Measurements from ENCODE around the gene HBQ1.
"Not testable (repeated sequence)": the region's sequence is repeated elsewhere in the genome, so short reads cannot be mapped to it uniquely, and the experiment has no call there.

The HBQ1 gene

DNA sequence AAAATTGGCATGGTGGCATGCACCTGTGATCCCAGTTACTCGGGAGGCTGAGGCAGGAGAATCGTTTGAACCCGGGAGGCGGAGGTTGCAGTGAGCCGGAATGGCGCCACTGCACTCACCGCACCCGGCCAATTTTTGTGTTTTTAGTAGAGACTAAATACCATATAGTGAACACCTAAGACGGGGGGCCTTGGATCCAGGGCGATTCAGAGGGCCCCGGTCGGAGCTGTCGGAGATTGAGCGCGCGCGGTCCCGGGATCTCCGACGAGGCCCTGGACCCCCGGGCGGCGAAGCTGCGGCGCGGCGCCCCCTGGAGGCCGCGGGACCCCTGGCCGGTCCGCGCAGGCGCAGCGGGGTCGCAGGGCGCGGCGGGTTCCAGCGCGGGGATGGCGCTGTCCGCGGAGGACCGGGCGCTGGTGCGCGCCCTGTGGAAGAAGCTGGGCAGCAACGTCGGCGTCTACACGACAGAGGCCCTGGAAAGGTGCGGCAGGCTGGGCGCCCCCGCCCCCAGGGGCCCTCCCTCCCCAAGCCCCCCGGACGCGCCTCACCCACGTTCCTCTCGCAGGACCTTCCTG lies at the start of gene HBQ1:
Gene HBQ1 (plus strand): TSS at position 359 of the 575 bp plus-strand sequence. CDS start 28 bp downstream, at position 387.
- no peak for DNase-seq

DNA sequence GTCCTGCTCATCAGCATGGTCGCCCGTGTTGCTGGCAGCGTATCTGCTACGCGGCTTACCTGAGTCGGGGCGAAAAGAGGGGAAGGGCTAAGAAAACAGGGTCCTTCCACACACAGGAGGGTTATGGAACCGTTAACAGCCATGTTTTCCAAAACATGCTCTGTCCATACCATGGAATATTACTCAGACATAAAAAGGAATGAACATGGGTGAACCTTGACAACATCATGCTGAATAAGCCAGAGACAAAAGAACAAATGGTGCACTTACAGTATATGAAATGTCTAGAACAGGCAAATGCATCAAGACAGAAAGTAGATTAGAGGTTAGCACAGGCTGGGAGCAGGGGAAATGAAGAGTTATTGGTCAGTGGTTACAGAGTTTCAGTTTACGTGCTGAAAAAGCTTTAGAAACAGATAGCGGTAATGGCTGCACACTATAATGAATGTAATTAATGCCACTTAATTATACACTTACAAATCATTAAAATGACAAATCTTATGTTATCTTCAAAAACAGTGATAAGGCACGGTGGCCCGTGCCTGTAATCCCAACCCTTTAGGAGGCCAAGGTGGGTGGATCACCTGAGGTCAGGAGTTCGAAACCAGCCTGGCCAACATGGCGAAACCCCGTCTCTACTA lies 49.6 kb upstream of the HBQ1 start:
- DNase-seq: no peak

DNA sequence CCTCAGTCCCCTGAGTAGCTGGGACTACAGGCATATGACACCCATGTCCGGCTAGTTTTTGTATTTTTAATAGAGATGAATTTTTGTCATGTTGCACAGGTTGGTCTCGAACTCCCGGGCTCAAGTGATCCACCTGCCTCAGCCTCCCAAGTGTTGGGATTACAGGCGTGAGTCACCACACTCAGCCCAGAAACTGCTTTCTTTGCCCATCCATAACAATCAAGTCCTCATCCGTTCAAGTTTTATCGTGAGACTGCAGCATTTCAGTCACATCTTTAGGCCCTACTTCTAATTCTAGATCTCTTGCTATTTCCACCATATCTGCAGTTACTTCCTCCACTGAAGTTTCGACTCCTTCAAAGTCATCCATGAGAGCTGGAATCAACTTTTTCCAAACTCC lies 48.1 kb upstream of the HBQ1 start:
- no peak for DNase-seq

DNA sequence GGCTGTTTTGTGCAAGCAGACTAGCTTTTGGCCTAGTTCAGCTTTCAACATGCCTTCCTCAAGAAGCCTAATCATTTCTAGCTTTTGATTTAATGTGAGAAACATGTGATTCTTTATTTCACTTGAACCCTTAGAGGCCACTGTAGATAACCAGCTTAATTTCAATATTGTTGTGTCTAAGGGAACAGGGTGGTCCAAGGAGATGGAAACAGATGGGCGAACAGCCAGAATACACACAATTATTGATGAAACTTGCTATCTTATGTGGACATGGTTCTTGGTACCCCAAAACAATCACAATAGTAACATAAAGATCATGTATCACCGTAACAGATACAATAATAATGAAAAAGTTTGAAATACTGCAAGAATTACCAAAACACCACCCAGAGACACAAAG lies 46.5 kb upstream of the HBQ1 start:
- no peak for DNase-seq

DNA sequence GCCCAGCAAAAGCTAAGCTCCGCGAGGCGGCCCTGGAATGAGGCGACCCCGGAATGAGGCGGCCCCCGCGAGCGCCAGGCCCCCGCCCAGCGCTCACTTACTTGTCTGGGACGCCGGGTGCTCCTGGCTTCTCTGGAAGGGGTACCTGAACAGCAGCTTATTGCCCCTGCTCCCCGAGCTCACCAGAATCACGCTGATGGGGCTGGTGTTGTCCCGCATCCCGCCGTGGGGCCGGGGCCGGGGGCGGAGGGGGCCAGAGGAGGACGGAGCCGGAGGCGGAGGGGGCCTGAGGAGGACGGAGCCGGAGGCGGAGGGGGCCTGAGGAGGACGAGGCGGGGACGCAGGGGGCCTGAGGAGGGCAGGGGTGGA lies 42.2 kb upstream of the HBQ1 start:
- DNase-seq: no peak

DNA sequence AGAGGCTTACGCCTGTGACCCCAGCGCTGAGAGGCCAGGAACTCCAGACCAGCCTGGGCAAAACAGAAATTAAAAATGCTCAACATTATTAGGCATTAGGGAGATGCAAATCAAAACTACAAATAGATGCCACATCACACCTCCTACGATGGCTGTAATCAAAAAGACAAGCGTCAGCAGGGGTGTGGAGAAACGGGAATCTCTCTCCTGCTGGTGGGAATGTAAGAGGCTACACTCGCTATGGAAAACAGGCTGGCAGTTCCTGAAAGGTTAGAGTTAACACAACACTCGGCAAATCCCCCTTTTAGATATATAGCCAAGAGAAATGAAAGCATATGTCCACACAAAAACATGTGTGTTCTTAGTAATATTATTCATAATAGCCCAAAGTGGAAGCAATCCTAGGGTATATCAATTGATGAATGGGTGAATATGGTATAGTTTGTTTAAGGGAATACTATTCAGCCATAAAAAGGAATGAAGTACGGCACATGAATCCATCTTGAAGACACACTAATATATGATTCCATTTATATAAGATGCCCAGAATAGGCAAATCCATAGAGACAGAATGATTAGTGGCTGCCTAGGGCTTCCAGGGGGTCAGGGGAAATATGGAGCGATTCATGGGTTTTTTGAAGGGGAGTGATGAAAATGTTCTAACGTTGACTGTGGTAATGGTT lies 39.9 kb upstream of the HBQ1 start:
- no peak for DNase-seq

DNA sequence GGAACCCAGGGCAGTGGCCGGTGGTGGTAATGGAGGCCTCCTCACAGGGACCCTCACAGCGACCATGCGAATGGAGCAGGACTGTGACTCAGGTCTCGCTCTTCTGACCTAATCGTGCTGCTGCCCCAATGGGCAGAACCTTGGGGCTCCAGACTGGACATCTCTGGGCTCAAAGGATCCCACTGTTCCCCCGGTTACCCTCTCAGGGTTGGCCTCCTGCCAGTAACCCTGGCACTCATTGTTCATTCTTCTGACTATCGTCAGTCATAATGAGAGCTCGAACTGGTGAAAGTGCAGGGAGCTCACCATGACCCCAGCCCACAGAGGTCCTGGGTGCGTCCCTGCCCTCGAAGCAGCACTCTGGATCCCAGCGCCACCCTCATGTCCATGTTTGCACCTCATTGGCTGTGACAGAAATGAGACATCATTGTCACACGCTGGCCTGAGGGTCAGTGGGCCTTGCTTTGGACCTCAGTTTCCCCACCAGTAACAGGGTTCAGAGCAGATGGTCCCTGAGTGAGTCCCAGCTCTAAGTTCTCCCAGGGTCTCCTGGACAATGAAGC lies 37.8 kb upstream of the HBQ1 start:
- DNase-seq: no peak

DNA sequence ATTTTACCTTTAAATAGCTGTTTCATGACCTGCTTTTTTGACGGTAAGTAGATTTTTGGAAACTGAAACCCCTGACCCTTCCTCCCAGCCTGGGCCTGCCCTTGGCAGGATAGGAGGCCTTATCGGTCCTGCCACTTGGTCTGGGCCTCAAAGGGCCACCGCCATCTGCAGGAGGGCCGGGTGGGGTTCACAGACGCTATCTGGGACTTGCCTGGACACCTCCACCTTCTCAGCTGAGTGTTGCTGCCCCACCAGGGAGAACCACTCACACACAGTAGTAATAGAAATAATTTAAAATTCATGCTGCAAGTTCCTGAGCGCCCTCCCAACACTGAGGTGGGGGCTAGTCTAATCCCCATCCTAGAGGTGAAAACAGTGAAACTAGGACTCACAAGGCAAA lies 37.2 kb upstream of the HBQ1 start:
- DNase-seq: no peak

DNA sequence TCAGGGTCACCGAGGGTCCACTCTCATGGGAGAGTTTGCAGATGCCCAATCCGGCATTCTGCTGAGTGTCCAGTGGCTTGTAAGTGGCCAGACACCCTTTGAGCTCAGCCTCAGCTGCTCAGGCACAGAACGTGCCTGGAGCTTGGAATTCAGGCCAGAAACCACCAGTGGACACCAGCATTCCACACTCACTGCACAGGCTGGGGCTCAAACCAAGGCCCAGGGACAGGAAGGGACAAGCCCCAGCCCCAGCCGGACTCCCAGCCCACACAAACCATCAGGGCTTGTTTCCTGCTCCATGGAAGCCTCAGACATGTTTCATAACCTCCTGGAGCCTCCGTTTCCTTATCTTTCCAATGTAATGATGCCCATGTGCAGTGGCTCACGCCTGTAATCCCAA lies 36.8 kb upstream of the HBQ1 start:
- DNase-seq: no peak

DNA sequence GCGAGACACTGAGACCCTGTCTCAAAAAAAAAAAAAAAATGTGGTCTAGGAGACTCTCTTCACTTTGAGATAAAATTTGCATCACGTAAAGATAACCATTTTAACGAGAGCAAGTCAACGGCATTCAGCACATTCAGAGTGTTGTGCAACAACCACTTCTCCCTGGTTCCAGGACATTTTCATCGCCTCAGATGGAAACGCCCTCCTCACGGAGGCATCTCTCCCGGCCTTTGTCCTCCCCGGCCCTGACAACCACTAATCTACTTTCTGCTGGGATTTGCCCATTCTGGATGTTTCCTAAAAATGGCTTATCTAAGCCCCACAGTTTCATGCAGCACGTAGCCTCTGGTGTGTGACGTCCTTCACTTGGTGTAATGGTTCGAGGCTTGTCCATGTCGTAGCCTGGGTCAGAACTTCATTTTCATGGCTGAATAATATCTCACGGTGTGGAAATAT lies 35.4 kb upstream of the HBQ1 start:
- DNase-seq: no peak

DNA sequence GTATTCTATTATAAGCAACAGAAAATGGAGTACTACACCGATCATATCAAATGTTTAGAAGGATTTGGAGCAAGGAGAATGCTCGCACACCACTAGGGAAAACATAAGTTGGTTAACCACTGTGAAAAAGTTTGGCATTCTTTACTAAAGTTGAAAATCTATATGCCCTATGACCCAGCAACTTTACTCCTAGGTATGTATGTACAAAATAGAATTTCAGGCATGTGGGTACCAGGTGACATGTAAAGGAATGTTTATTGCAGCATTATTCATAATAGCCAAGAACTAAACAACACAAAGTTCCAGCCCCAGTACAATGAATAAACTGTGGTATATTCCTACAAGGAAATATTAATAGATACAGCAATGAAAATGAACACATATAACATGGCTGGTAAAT lies 33.6 kb upstream of the HBQ1 start:
- DNase-seq: no peak

DNA sequence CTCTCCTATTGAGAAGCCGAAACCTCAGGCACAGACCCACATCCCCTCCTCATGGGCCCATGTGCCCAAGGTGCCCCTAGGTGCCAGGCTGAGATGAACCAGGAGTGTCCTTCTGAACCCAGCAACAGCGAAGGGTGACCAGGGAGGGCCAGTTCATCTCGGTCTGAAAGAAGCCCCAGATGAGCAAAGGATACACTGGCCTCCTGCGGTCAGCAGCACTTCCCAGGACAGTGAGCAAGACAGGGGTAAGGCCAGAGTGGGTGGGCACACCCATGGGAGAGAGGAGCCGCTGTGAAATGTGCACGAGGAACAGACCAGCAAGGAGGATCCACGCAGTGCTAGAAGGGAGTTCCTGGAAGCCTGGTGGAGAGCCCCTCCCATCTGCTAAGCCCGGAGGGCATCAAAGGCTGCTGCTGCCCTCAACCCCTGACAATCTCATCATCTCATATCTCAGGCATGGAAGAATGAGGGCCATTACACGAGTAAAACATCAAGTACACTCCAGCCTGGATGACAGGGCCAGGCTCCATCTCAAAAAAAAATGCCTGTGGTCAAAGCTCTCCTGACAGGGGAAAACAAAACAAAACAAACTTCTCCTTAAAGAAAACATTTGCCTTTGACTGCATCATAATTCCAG lies 31.1 kb upstream of the HBQ1 start:
- DNase-seq: no peak

DNA sequence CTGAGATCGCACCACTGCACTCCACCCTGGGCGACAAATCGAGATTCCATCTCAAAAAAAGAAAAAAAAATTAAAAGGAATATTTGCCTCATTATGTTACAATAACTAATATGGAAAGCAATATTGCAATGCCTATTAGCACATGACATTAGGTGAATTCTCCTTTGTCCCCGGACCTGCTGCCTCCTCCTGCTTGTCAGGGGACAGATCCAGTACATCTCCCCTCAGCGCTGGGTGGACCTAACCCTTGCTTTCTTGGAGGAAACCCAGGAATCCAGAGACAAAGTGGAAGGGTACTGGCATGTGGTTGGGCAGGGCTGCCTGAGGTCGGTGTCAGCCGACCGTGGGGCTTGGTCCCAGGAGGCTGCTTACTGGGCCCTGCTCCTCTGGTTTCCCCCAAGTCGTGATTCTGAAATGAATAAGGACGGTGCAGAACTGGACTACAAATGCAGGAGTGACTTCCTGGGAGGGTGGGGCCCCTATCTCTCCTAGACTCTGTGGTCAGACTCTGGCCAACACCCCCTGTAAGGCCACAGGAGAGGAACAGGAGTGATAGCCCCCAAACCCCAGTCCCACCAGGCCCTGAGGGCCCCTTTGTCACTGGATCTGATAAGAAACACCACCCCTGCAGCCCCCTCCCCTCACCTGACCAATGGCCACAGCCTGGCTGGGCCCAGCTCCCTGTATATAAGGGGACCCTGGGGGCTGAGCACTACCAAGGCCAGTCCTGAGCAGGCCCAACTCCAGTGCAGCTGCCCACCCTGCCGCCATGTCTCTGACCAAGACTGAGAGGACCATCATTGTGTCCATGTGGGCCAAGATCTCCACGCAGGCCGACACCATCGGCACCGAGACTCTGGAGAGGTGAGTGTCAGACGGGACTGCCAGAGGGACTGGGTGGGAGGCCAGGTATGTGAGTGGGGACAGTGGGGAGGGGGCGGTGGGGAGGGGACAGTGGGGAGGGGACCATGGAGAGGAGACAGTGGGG lies 27.8 kb upstream of the HBQ1 start, which contains the start of gene HBZ:
Gene HBZ (plus strand): TSS at position 504 of the 988 bp plus-strand sequence. CDS start 266 bp downstream, at position 770.
- DNase-seq: no peak

DNA sequence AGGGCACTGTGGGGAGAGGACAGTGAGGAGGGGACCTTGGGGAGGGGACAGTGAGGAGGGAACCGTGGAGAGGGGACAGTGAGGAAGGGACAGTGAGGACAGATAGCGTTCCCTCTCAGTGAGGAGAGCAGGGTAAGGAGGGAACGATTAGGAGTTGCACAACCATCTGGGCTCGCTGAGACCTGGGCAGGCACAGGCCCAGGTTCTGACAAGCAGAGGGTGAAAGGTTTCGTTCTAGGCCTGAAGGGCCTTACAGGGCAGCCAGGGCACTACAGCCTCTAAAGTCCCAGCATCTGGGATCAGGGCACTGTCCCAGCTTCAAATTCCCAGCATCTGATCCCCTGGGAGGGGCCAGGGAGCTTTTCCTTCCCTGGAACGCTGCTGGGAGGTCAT lies 27.1 kb upstream of the HBQ1 start:
- DNase-seq: not testable (repeated sequence)

DNA sequence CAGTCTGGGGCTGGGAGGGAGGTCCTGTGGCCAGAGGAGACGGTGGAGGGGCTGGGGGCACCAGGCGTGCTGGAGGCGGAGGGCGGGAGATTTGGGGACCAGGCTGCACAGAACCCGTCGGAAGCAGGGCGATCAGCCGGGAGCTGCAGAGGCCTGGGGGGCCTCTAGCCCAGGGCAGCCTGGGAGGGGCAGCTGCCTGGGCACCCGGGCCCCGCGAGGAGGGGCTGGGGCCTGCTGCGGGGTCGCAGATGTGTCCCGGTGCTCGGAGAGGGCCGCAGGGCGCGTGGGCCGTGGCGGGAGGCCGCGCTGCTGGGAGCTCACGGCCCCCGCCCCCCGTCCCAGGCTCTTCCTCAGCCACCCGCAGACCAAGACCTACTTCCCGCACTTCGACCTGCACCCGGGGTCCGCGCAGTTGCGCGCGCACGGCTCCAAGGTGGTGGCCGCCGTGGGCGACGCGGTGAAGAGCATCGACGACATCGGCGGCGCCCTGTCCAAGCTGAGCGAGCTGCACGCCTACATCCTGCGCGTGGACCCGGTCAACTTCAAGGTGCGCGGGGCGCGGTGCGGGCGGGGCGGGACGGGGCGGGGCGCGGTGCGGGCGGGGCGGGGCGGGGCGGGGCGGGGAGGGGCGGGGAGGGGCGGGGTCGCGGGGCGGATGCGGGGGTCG lies 26.6 kb upstream of the HBQ1 start:
- DNase-seq: not testable (repeated sequence)

DNA sequence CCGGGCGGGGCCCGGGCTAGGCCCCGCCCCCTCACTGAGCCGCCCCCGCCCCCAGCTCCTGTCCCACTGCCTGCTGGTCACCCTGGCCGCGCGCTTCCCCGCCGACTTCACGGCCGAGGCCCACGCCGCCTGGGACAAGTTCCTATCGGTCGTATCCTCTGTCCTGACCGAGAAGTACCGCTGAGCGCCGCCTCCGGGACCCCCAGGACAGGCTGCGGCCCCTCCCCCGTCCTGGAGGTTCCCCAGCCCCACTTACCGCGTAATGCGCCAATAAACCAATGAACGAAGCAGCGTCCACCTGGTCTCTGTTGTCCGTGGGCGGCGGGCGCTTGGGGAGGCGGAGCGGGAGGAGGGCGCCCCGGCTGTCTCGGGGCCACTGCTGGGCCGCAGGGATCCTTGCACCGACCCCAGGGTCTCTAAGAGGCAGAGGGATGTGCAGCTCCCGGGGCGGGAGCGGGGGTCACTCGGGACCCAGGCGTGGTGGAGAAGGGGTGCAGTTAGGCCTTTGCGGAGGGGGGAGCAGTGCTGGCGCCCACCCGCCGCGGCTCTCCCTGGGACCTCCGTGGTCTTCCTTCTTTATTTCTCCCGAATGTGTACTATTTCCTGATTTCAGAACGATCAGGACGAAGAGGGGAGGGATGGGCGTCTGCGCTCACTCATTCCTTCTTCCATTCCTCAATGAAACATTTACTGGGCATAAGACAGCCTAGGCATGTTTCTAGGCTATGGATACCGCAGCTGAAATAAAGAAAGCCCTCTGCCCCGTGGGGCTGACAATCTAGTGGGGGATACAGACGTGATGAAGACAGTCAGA lies 25.8 kb upstream of the HBQ1 start:
- no peak for DNase-seq

DNA sequence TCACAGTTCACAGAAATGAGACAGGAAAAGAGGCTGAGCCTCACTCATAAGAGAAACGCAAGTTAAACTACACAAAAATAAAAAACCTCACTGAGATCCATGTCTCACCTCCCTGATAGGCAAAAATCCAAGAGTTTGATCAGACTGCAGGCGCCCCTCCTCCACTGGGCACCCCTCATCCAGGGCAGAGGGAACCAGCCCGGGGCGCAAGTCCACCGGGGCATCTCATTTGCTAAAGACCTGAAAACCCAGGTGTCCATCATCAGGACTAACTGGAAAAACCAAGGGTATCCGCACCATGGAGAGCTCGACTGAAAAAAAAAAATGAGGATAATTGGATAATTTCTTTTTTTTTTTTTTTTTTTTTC lies 25.2 kb upstream of the HBQ1 start:
- DNase-seq: no peak

DNA sequence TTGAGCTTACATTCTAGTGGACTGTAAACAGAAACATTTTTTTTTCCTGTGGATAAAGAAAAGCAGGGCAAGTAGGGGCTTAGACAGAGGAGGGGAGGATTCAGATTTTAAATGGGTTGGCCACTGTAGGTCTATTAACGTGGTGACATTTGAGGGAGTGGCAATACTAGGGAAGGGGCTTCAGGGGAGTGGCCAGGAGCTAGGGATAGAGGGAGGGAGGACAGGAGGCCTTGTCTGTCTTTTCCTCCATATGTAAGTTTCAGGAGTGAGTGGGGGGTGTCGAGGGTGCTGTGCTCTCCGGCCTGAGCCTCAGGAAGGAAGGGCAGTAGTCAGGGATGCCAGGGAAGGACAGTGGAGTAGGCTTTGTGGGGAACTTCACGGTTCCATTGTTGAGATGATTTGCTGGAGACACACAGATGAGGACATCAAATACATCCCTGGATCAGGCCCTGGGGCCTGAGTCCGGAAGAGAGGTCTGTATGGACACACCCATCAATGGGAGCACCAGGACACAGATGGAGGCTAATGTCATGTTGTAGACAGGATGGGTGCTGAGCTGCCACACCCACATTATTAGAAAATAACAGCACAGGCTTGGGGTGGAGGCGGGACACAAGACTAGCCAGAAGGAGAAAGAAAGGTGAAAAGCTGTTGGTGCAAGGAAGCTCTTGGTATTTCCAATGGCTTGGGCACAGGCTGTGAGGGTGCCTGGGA lies 21.0 kb upstream of the HBQ1 start:
- DNase-seq: no peak

DNA sequence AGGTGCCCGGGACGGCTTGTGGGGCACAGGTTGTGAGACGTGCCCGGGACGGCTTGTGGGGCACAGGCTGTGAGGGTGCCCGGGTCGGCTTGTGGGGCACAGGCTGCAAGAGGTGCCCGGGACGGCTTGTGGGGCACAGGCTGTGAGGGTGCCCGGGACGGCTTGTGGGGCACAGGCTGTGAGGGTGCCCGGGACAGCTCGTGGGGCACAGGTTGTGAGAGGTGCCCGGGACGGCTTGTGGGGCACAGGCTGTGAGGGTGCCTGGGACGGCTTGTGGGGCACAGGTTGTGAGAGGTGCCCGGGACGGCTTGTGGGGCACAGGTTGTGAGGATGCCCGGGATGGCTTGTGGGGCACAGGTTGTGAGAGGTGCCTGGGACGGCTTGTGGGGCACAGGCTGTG lies 20.0 kb upstream of the HBQ1 start:
- not testable (repeated sequence) for DNase-seq

DNA sequence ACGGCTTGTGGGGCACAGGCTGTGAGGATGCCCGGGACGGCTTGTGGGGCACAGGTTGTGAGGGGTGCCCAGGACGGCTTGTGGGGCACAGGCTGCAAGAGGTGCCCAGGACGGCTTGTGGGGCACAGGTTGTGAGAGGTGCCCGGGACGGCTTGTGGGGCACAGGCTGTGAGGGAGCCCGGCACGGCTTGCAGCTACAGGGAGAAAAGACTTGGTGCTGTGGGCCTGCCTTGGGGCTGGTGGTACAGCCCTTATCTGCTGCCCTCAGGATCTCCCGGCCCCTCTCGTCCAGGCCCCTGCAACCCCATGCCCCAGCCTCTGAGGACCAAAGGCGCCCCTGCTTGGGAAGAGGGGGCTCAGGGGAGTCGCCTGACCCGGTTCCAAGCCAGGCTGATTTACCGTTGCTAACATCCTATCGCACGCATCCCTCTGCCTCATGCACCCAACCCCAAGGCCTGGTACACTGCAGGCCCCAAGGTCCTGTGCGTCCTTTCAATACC lies 19.5 kb upstream of the HBQ1 start:
- DNase-seq: no peak
